Measurements from ENCODE around the gene TMEM269. TPM values are rescaled to one million over a fixed set of nuclear protein-coding genes. Genes with fewer than 3 reads are reported as not detected.

The TMEM269 gene
- total RNA-seq, 1 experiment from 2014 or later, result 0.28 TPM

DNA sequence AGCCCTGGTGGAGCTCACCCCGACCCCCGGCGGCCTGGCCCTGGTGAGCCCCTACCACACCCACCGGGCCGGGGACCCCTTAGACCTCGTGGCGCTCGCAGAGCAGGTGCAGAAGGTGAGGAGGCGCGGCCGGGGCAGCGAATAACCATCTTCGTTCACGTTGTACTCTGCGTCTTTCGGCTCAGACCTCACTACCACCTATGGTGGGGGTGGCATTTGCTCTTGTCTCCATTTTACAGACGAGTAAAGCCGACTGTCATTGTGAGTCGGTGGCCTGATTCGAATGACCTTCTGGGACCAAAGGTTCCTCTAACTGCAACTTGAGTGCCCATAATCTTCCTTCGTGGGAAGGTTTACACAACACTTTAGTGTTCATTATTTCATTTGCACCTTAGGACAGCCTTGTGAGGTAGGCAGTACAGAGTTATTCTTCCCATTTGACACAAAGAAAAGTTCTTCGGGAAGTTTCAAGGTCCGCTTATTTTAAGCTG lies 17.2 kb upstream of the TMEM269 start:
- Histone ChIP-seq H2AFZ (peak overlapping the region; percentile 89), H3K36me3 (ENCODE audit: low read depth) (no peaks in the 10 kb centered on the region), H4K20me1 (ENCODE audit: insufficient read depth) (no peaks in the 10 kb centered on the region), H3K4me2 (peak overlapping the region; percentile 90), H3K9me2 (ENCODE audit: insufficient read depth) (no peaks in the 10 kb centered on the region), H3K9me3 (ENCODE audit: insufficient read depth, low read depth) (no peaks in the 10 kb centered on the region), H3K27ac (no peak overlapping the region), H3K4me1 (replicated peaks; ENCODE audit: insufficient read depth) (peaks cover 24% of the 10 kb centered on the region), H3F3A (ENCODE audit: insufficient read depth, low read depth) (no peaks in the 10 kb centered on the region), H3K79me2 (ENCODE audit: low read depth) (peaks cover 30% of the 10 kb centered on the region), H3K4me3 (peak overlapping the region; percentile 86), H3K27me3 (ENCODE audit: insufficient read depth, low read depth) (no peaks in the 10 kb centered on the region)
- POLR2A ChIA-PET (ENCODE audit: unreplicated experiment), result interaction anchor here (0.6 to 0.7 kb wide), 5 partner anchors 48 to 1088 kb away, joined by 3 to 8 read pairs (median 3); no protein-coding TSS in a partner anchor
- no peak for DNase-seq
- BruUV-seq (replicated peaks), result no TSS peak
- intact Hi-C loops (cut with micrococcal nuclease; ENCODE audit: unreplicated experiment), result loop anchor here (2.0 to 10.0 kb wide), 5 partner anchors 49 to 1333 kb away; partner anchors contain the start of genes ERMAP, GUCA2A and SVBP
- CTCF ChIA-PET, result interaction anchor here (2.0 kb wide), 1 partner anchor 306 kb away, joined by 10 read pairs; no protein-coding TSS in a partner anchor
- TF ChIP-seq, protein P1, sequence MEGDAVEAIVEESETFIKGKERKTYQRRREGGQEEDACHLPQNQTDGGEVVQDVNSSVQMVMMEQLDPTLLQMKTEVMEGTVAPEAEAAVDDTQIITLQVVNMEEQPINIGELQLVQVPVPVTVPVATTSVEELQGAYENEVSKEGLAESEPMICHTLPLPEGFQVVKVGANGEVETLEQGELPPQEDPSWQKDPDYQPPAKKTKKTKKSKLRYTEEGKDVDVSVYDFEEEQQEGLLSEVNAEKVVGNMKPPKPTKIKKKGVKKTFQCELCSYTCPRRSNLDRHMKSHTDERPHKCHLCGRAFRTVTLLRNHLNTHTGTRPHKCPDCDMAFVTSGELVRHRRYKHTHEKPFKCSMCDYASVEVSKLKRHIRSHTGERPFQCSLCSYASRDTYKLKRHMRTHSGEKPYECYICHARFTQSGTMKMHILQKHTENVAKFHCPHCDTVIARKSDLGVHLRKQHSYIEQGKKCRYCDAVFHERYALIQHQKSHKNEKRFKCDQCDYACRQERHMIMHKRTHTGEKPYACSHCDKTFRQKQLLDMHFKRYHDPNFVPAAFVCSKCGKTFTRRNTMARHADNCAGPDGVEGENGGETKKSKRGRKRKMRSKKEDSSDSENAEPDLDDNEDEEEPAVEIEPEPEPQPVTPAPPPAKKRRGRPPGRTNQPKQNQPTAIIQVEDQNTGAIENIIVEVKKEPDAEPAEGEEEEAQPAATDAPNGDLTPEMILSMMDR (conservative IDR thresholded peaks at IDR 0.05), result no peak
- no peak for TF ChIP-seq EZH2 (IDR thresholded peaks at IDR 0.05; ENCODE audit: low read depth)

DNA sequence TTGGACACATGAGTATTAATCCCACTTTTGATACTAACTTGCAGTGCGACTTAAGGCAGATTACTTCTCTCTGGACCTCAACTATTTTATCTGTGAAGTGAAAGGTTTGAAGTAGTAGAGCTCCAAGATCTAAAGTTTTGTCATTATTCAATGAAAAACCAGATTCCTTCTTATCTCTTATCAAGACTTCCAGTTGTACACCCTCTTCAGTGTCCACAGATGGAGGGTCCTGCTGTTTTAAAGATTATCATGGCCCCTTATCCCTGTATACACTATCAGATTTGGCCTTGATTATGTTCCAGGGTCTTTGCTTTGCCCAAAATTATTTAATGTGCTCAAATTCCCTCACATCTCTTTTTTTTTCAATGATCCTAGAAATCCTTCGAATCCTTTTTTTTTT lies 16.6 kb upstream of the TMEM269 start:
- Histone ChIP-seq H3K4me3 (peak overlapping the region; percentile 86), H2AFZ (peak overlapping the region; percentile 89), H3K9me2 (ENCODE audit: insufficient read depth) (no peaks in the 10 kb centered on the region), H4K20me1 (ENCODE audit: insufficient read depth) (no peaks in the 10 kb centered on the region), H3K27me3 (ENCODE audit: insufficient read depth, low read depth) (no peaks in the 10 kb centered on the region), H3K4me2 (peak overlapping the region; percentile 90), H3K27ac (no peak overlapping the region), H3K4me1 (replicated peaks; ENCODE audit: insufficient read depth) (peaks cover 24% of the 10 kb centered on the region), H3K79me2 (ENCODE audit: low read depth) (peaks cover 30% of the 10 kb centered on the region), H3F3A (ENCODE audit: insufficient read depth, low read depth) (no peaks in the 10 kb centered on the region), H3K36me3 (ENCODE audit: low read depth) (no peaks in the 10 kb centered on the region), H3K9me3 (ENCODE audit: insufficient read depth, low read depth) (no peaks in the 10 kb centered on the region)
- BruUV-seq (replicated peaks), result no TSS peak
- TF ChIP-seq, protein P1 (conservative IDR thresholded peaks at IDR 0.05), result no peak
- TF ChIP-seq EZH2 (IDR thresholded peaks at IDR 0.05; ENCODE audit: low read depth), result no peak
- no peak for DNase-seq
- intact Hi-C loops (cut with micrococcal nuclease; ENCODE audit: unreplicated experiment), result loop anchor here (10.0 kb wide), 1 partner anchor 1333 kb away; no protein-coding TSS in a partner anchor
- POLR2A ChIA-PET (ENCODE audit: unreplicated experiment), result no interaction called here
- CTCF ChIA-PET, result no interaction called here

DNA sequence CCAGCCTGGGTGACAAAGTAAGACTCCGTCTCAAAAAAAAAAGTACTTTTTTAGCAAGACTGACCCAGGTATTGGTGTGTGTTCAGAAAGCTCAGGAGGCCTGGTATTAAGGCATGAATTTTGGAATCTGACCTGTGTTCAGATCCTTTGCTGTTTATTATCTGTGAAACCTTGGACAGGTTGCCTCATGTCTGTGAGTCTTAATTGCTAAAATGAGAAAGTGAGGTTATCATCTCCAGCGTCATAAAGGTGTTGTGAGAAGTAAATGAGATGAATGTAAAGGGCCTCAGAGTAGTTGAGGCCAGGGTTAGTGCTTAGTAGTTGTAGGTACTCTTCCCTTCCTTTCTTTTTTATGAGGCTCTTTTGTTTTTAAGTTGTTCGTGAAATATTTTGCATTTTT lies 15.0 kb upstream of the TMEM269 start:
- no peak overlapping the region for H3K4me2 ChIP-seq
- peaks cover 29% of the 10 kb centered on the region for H3K79me2 ChIP-seq (ENCODE audit: low read depth)
- no peak overlapping the region for H3K27ac ChIP-seq
- no peak for DNase-seq
- no peaks in the 10 kb centered on the region for H3K36me3 ChIP-seq (ENCODE audit: low read depth)
- no peak overlapping the region for H3K4me3 ChIP-seq
- ChIA-PET CTCF (no interaction called here), POLR2A (ENCODE audit: unreplicated experiment) (no interaction called here)
- H3K9me3 ChIP-seq (ENCODE audit: insufficient read depth, low read depth), result no peaks in the 10 kb centered on the region
- intact Hi-C loops (cut with micrococcal nuclease; ENCODE audit: unreplicated experiment), result loop anchor here (10.0 kb wide), 2 partner anchors 645 to 1335 kb away; no protein-coding TSS in a partner anchor
- no peak for TF ChIP-seq EZH2 (IDR thresholded peaks at IDR 0.05; ENCODE audit: low read depth)
- TF ChIP-seq, protein P1 (conservative IDR thresholded peaks at IDR 0.05), result no peak
- H4K20me1 ChIP-seq (ENCODE audit: insufficient read depth), result no peaks in the 10 kb centered on the region
- H3K4me1 ChIP-seq (replicated peaks; ENCODE audit: insufficient read depth), result peaks cover 23% of the 10 kb centered on the region
- no peaks in the 10 kb centered on the region for H3K9me2 ChIP-seq (ENCODE audit: insufficient read depth)
- H3F3A ChIP-seq (ENCODE audit: insufficient read depth, low read depth), result no peaks in the 10 kb centered on the region
- no TSS peak for BruUV-seq (replicated peaks)
- no peak overlapping the region for H2AFZ ChIP-seq
- no peaks in the 10 kb centered on the region for H3K27me3 ChIP-seq (ENCODE audit: insufficient read depth, low read depth)
